Cardiac muscle cell (in vitro differentiated cells and primary cell): ENCODE data around the gene PHACTR3. TPM values are rescaled to one million over a fixed set of nuclear protein-coding genes. Genes with fewer than 3 reads are reported as not detected.

ENCODE experiments used
- DNase-seq, 2 donors: peaks; one replicate each; pipeline versions ENCODE4 v3.0.0 to v3.0.0-alpha.2; 2010 to 2017; ENCODE audit warnings: low read depth in 1 of 2, low spot score in 1 of 2
- H3K27ac ChIP-seq: fragments of 200-600 bp; sonication (generic); 2 replicates; pipeline ENCODE4 v1.5.1; 2016
- H3K27me3 ChIP-seq: fragments of 200-600 bp; sonication (generic); 2 replicates; pipeline ENCODE4 v1.6.0; 2016; ENCODE audit warnings: control low read depth
- H3K36me3 ChIP-seq: fragments of 200-600 bp; sonication (generic); 2 replicates; pipeline ENCODE4 v1.5.1; 2016; ENCODE audit warnings: control low read depth
- H3K4me1 ChIP-seq: fragments of 200-600 bp; sonication (generic); 2 replicates; pipeline ENCODE4 v1.8.1; 2017; ENCODE audit warnings: low read depth, mild to moderate bottlenecking, mixed run types
- H3K4me3 ChIP-seq: fragments of 200-600 bp; sonication (generic); 2 replicates; pipeline ENCODE4 v1.5.1; 2016; ENCODE audit warnings: mild to moderate bottlenecking
- H3K9me3 ChIP-seq: fragments of 200-600 bp; sonication (generic); 2 replicates; pipeline ENCODE4 v1.5.1; 2017; ENCODE audit warnings: low read depth, mild to moderate bottlenecking, control low read depth
- CTCF ChIP-seq: IDR thresholded peaks from 2 replicates; pipeline ENCODE4 v1.5.1; 2012; ENCODE audit warnings: low read depth, mild to moderate bottlenecking, low read length
- polyA plus RNA-seq: library from polyadenylated mRNA; unstranded; fragments of >200 nt; fragmentation: Nextera tagmentation; extraction: Ambion mirVana; gene quantifications from 2 replicates; pipeline ENCODE4 v1.2.1, GENCODE V29; 2016
- total RNA-seq: library from RNA; depleted of rRNA; stranded (reverse); fragments of >200 nt; gene quantifications from 2 replicates; pipeline ENCODE4 v1.2.3, GENCODE V29; 2016

Gene PHACTR3
- total and polyA plus RNA-seq, 2 experiments from 2014 or later, result 0.55 to 17.0 TPM

GRCh38 chr20:59836767-59837166 lies 232.4 kb downstream of the PHACTR3 start:
- Histone ChIP-seq H3K4me1 (no peaks in the 10 kb centered on the region), H3K9me3 (no peaks in the 10 kb centered on the region), H3K27ac (no peak overlapping the region), H3K36me3 (no peaks in the 10 kb centered on the region), H3K27me3 (no peaks in the 10 kb centered on the region), H3K4me3 (peak overlapping the region; percentile 33)
- peak in 1 of 2 donors; percentile 17 for DNase-seq
- no peak for TF ChIP-seq CTCF

- TF ChIP-seq CTCF, result no peak
- Histone ChIP-seq H3K9me3 (no peaks in the 10 kb centered on the region), H3K4me3 (peak overlapping the region; percentile 33), H3K36me3 (no peaks in the 10 kb centered on the region), H3K4me1 (no peaks in the 10 kb centered on the region), H3K27ac (no peak overlapping the region), H3K27me3 (no peaks in the 10 kb centered on the region)
- no peak for DNase-seq
Measured at GRCh38 chr20:59837623-59838394, 233.5 kb downstream of the PHACTR3 start.

- no peaks in the 10 kb centered on the region for H3K4me1 ChIP-seq
- no peaks in the 10 kb centered on the region for H3K27me3 ChIP-seq
- DNase-seq, result peak in 1 of 2 donors; percentile 48
- H3K4me3 ChIP-seq, result peak overlapping the region; percentile 12
- peak overlapping the region; percentile 26 for H3K27ac ChIP-seq
- no peaks in the 10 kb centered on the region for H3K9me3 ChIP-seq
- no peak for TF ChIP-seq CTCF
- H3K36me3 ChIP-seq, result no peaks in the 10 kb centered on the region
Measured at GRCh38 chr20:59839400-59839799, 235.1 kb downstream of the PHACTR3 start.

GRCh38 chr20:59845472-59845871 lies 241.1 kb downstream of the PHACTR3 start:
- no peak for DNase-seq
- peaks cover 3% of the 10 kb centered on the region for H3K9me3 ChIP-seq
- no peak for TF ChIP-seq CTCF
- no peaks in the 10 kb centered on the region for H3K4me1 ChIP-seq
- no peak overlapping the region for H3K27ac ChIP-seq
- no peaks in the 10 kb centered on the region for H3K36me3 ChIP-seq
- no peak overlapping the region for H3K4me3 ChIP-seq
- no peaks in the 10 kb centered on the region for H3K27me3 ChIP-seq

DNA sequence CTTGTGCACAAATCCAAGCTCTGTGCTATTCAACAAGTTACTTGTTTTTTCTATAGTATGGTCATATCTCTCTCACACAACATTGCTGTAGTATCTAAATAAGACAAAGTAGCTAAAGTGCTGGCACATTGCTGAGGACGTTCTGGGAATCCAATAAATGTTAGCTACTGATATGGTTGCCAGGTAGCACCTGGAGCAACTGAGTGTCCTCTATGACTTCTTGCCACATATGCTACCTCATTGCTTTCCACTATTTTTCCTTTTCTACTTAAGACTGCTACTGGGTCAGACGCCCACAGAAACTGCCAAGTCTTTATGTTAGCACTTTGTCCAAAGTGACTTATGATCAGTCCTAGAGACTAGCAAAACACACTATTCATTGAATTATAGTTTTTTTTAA lies 243.8 kb downstream of the PHACTR3 start:
- TF ChIP-seq CTCF, result no peak

More for the DNA sequence above, 243.8 kb downstream of the PHACTR3 start:
- DNase-seq, result no peak
- no peaks in the 10 kb centered on the region for H3K36me3 ChIP-seq
- no peak overlapping the region for H3K4me3 ChIP-seq
- no peaks in the 10 kb centered on the region for H3K27me3 ChIP-seq
- no peak overlapping the region for H3K27ac ChIP-seq
- H3K9me3 ChIP-seq, result peaks cover 3% of the 10 kb centered on the region
- H3K4me1 ChIP-seq, result no peaks in the 10 kb centered on the region
